GM21619 (cell line): ENCODE measurements around the gene PER3.
"Not testable (repeated sequence)": the region's sequence is repeated elsewhere in the genome, so short reads cannot be mapped to it uniquely, and the experiment has no call there.

ENCODE experiments used
- ATAC-seq: cut with Tn5 transposase; IDR thresholded peaks from one replicate; pipeline ENCODE4 v1.9.1; 2021; ENCODE audit not compliant: unreplicated experiment

Gene PER3

GRCh38 chr1:7778133-7778628 is 5.9 kb upstream of the PER3 start:
- ATAC-seq = no peak

- ATAC-seq = no peak
Observed at GRCh38 chr1:7780976-7781375, 3.1 kb upstream of the PER3 start.

- no peak for ATAC-seq
Observed at GRCh38 chr1:7781501-7781900, 2.6 kb upstream of the PER3 start.

- no peak for ATAC-seq
Observed at GRCh38 chr1:7781923-7782495, 2.1 kb upstream of the PER3 start.

GRCh38 chr1:7783178-7783711 is 846 bp upstream of the PER3 start:
- ATAC-seq = no peak

GRCh38 chr1:7784492-7785071 is 491 bp downstream of the PER3 start:
- no peak for ATAC-seq

GRCh38 chr1:7785108-7785507 is 1.0 kb downstream of the PER3 start:
- ATAC-seq = no peak

- no peak for ATAC-seq
Observed at GRCh38 chr1:7786795-7787194, 2.7 kb downstream of the PER3 start.

- ATAC-seq = no peak
Observed at GRCh38 chr1:7789828-7790227, 5.7 kb downstream of the PER3 start.

GRCh38 chr1:7791027-7791426 is 6.9 kb downstream of the PER3 start:
- ATAC-seq = not testable (repeated sequence)

- ATAC-seq = no peak
Observed at GRCh38 chr1:7795406-7795805, 11.3 kb downstream of the PER3 start.

GRCh38 chr1:7805460-7805859 is 21.4 kb downstream of the PER3 start:
- no peak for ATAC-seq

- no peak for ATAC-seq
Observed at GRCh38 chr1:7808253-7808844, 24.3 kb downstream of the PER3 start.

GRCh38 chr1:7809742-7810141 is 25.7 kb downstream of the PER3 start:
- no peak for ATAC-seq

- no peak for ATAC-seq
Observed at GRCh38 chr1:7810395-7810794, 26.3 kb downstream of the PER3 start.

- no peak for ATAC-seq
Observed at GRCh38 chr1:7811476-7811875, 27.4 kb downstream of the PER3 start.

GRCh38 chr1:7813677-7814373 is 29.7 kb downstream of the PER3 start:
- no peak for ATAC-seq

- no peak for ATAC-seq
Observed at GRCh38 chr1:7821282-7821681, 37.2 kb downstream of the PER3 start.

GRCh38 chr1:7824701-7825100 is 40.6 kb downstream of the PER3 start:
- no peak for ATAC-seq

- ATAC-seq = no peak
Observed at GRCh38 chr1:7826363-7826762, 42.3 kb downstream of the PER3 start.

GRCh38 chr1:7827126-7827955 is 43.2 kb downstream of the PER3 start:
- ATAC-seq = no peak
